Measurements from ENCODE around the gene ZNF74.

The ZNF74 gene

GRCh38 chr22:20433191-20433590 lies 39.2 kb downstream of the ZNF74 start:
- DNase-seq (ENCODE audit: low spot score): no peak

- no peak for DNase-seq (ENCODE audit: low spot score)
Measured at GRCh38 chr22:20433686-20434241, 39.8 kb downstream of the ZNF74 start.

GRCh38 chr22:20434264-20434751 lies 40.4 kb downstream of the ZNF74 start:
- DNase-seq (ENCODE audit: low spot score): no peak

- DNase-seq (ENCODE audit: low spot score): no peak
Measured at GRCh38 chr22:20434773-20435172, 40.8 kb downstream of the ZNF74 start.

GRCh38 chr22:20435436-20436306 lies 41.7 kb downstream of the ZNF74 start:
- no peak for DNase-seq (ENCODE audit: low spot score)

- DNase-seq (ENCODE audit: low spot score): no peak
Measured at GRCh38 chr22:20436307-20436767, 42.4 kb downstream of the ZNF74 start.

GRCh38 chr22:20436768-20437612 lies 43.0 kb downstream of the ZNF74 start:
- no peak for DNase-seq (ENCODE audit: low spot score)

- no peak for DNase-seq (ENCODE audit: low spot score)
Measured at GRCh38 chr22:20437613-20438426, 43.9 kb downstream of the ZNF74 start, which contains the start of gene SCARF2. SCARF2 (minus strand) TSS chr22:20437825; CDS start chr22:20437754, 71 bp downstream.

- DNase-seq (ENCODE audit: low spot score): no peak
Measured at GRCh38 chr22:20438427-20438677, 44.4 kb downstream of the ZNF74 start.

- no peak for DNase-seq (ENCODE audit: low spot score)
Measured at GRCh38 chr22:20438678-20439492, 44.9 kb downstream of the ZNF74 start.

GRCh38 chr22:20439556-20439927 lies 45.6 kb downstream of the ZNF74 start:
- DNase-seq (ENCODE audit: low spot score): no peak

- DNase-seq (ENCODE audit: low spot score): no peak
Measured at GRCh38 chr22:20439928-20440575, 46.1 kb downstream of the ZNF74 start.

- no peak for DNase-seq (ENCODE audit: low spot score)
Measured at GRCh38 chr22:20440637-20441591, 47.0 kb downstream of the ZNF74 start.

- DNase-seq (ENCODE audit: low spot score): no peak
Measured at GRCh38 chr22:20441631-20442484, 47.9 kb downstream of the ZNF74 start.

- DNase-seq (ENCODE audit: low spot score): no peak
Measured at GRCh38 chr22:20442485-20443284, 48.7 kb downstream of the ZNF74 start.

GRCh38 chr22:20444325-20444724 lies 50.4 kb downstream of the ZNF74 start:
- no peak for DNase-seq (ENCODE audit: low spot score)

GRCh38 chr22:20446383-20446970 lies 52.5 kb downstream of the ZNF74 start:
- DNase-seq (ENCODE audit: low spot score): no peak
